NCI-H748 treated with DMSO at 0.1 percent for 48 hours (cell line): ENCODE measurements around the gene MASP1.

ENCODE experiments used
- DNase-seq: peaks from one replicate; lab custom pipeline; 2025; lab: John Stamatoyannopoulos, UW

Gene MASP1

GRCh38 chr3:187185759-187186158 lies 105.8 kb downstream of the MASP1 start:
- DNase-seq: no peak
